ENCODE data around the gene PTGIR.

PTGIR gene

DNA sequence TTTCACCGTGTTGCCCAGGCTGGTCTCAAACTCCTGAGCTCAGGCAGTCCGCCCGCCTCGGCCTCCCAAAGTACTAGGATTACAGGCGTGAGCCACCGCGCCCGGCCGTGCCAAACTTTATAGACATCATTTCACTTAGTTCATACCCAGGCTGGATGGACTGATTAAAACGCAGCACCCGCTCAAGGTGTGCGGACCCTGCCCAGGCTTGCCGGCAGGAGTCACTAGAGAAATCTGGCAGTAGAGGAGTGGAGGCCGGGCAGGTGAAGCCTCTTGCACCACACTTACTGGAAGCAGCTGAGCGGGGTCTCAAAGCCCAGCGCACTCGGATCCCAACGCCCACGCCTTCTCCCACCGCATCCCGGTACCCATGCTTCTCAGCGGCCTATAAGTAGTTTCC is 11.4 kb downstream of the PTGIR start:
- no peak for FAIRE-seq

- FAIRE-seq, result no peak
These were observed 13.1 kb downstream of the PTGIR start for GRCh38 chr19:46611776-46612175.

DNA sequence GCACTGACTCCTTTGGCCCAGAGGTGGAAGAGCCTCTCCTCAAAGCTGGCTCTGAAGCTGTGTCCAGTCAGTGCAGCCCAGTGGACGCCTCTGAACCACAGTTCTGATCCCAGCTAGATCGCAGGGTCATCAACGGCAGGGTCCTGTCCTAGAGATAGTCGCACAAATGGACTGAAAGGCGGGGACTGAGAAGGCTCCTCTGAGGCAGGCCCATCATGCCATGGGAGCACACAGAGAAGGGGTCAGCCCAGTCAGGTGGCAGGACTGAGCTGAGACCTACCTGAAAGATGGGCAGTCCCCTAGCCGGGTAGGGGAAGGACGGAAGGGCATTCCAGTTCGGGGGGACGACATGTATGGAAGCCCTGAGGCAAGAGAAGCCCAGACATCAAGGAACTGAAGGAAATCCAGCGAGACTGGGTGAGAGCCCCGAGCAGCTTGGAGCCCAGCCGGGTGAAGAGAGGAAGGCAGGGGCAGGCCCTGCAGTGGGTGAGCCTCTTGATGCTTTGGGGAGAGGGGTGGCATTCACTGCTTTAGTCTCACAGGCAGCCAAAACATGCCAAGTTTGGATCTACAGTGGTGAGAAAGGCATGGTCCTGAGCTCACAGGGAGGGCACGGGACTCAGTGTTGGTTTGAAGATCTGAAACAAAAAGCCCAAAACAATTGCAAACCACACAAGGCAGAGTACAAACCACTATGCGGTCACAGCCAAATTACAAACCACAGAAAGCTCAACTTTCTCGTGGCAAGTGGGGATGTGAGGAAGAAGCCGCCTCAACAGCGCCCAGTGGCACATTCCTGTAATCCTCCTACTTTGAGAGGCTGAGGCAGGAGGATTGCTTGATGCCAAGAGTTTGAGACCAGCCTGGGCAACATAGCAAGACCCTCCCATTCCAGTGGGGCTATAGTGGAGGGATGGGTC is 13.8 kb downstream of the PTGIR start:
- FAIRE-seq, result no peak

- FAIRE-seq, result no peak
These were observed 14.5 kb downstream of the PTGIR start for GRCh38 chr19:46610413-46610775.

GRCh38 chr19:46609511-46610412 is 15.1 kb downstream of the PTGIR start:
- no peak for FAIRE-seq

- no peak for FAIRE-seq
These were observed 16.1 kb downstream of the PTGIR start for GRCh38 chr19:46608581-46609345.

DNA sequence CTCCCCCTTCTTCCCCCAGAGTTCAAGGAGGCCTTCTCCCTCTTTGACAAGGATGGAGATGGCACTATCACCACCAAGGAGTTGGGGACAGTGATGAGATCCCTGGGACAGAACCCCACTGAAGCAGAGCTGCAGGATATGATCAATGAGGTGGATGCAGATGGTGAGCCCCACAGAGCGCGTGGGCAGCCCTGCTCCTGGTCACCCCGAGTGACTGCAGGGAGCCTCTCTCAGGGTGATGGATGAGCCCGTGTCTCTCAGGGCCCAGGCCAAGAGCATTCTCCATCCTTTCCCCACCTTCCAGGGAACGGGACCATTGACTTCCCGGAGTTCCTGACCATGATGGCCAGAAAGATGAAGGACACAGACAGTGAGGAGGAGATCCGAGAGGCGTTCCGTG is 16.7 kb downstream of the PTGIR start:
- FAIRE-seq, result no peak

- FAIRE-seq, result no peak
These were observed 17.4 kb downstream of the PTGIR start for GRCh38 chr19:46607448-46607841.

- no peak for FAIRE-seq
These were observed 18.0 kb downstream of the PTGIR start for GRCh38 chr19:46606681-46607447.

DNA sequence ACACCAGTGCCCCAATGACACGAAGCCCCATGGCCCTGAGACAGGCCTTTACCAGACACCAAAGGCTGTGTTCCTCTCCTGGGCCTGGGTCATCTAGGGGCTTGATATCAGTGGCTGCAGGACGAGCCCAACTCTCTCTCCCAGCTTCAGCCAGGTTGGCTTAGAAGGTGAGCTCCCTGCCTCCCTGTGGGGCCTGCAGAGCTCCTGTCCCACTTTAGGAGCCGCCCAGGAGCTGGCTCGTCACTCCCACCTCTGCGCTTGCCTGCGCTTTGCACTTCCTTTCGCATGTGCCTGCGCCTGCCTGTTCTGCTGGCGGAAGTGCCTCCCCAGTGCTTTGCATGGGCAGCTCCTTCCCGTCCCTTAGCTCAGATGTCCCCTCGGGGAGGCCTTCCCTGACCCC is 18.9 kb downstream of the PTGIR start:
- FAIRE-seq, result no peak

- no peak for FAIRE-seq
These were observed 19.5 kb downstream of the PTGIR start for GRCh38 chr19:46605356-46605821.

DNA sequence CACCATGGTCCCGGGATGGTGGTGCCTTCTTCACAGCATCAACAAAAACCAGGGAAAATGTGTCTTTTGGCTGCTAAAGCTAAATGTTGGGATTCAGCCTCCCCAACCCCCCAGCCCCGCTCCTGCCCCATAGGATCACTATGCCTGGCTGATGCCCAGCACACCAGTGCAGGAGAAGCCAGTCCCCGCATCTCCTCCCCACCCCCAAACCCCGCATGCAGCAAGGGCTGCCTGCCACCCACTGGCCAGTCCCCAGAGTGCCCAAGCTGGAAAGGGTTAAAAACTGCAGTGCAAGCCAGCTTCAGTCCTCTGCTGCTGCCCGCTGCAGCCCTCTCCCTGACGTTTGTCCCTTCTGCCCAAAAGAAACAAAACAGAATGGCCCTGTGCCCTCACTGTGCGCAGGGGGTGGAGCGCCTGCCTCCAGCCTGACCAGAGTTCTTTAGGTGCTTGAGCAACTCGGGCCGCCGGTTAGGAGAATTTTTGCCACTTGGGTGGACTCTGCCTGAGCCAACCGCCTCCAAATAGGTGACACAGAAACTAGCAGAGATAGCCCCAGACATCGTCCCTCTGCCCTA is 20.0 kb downstream of the PTGIR start:
- no peak for FAIRE-seq

GRCh38 chr19:46603752-46604231 is 21.1 kb downstream of the PTGIR start:
- FAIRE-seq, result no peak

DNA sequence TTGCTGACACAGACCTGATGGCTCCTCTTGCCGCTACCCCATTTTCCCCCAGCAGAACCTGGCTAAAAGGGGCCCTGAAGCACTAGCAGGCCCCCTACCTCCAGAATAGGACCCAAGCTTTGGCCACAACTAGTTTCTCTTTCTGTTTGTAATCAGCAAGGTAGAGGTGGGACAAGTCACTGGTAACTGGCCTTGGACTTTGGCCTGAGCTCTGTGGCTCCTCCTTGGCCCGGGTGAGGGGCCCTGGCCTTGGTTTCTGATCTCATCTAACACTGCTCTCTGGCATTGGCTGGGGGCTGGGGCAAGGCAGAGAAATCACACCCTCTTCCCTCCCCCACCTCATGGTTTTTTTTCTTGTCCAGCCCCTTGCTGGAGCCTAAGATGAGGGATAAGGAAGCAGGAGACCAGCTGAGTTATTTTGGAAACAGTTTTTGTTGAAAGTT is 21.7 kb downstream of the PTGIR start:
- FAIRE-seq, result no peak

DNA sequence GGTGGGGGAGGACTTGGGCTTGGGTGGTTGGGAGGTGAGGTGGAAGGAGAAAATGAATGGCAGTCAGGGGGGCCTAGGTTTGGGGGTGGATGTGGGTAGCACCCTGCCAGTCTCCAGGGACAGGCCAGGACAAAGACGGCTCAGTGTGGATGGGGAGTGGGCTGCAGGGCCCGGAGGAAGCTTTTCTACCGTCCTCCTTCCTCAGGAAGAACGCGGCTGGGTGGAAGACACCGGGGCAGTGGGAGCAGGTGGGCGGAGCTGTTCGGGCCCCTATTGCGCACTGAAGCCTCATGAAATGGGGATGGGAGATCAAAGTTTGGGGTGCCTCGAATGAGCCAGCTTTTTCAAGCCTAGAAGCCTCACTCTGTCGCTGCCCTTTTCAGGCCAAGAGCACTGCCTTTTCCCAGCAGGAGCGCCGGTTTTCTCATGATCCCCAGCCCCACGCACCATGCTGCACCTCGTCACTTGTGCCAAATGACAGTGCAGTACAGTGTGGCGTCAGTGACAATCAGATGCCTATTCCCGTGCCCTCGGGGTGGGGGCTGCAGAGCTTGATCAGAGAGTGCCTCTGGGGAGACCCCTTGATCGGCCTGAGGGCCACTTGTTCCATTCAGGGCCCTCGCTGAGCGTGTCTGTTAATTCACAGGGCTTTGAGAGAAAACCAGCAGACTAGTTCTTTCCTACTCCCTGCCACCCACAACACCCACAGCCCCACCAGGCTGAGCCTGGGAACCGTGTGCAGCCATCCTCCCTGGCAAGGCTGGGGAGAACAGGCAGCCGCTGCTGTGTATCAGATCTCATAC is 22.3 kb downstream of the PTGIR start:
- no peak for FAIRE-seq

GRCh38 chr19:46601318-46602224 is 23.3 kb downstream of the PTGIR start, which contains the start of gene CALM3:
CALM3 (plus strand) TSS chr19:46601330; CDS start chr19:46601435, 105 bp downstream.
- FAIRE-seq, result no peak

GRCh38 chr19:46600384-46601317 is 24.2 kb downstream of the PTGIR start:
- peak; percentile 27 for FAIRE-seq

- FAIRE-seq, result no peak
These were observed 25.0 kb downstream of the PTGIR start for GRCh38 chr19:46599716-46600373.

Measured in A204.1 (cell line).